G401 (cell line): ENCODE data around the gene MVB12B. TPM values are rescaled to one million over a fixed set of nuclear protein-coding genes. Genes with fewer than 3 reads are reported as not detected.

Experiments
- DNase-seq: peaks from one replicate; pipeline ENCODE4 v3.0.0-alpha.2; 2015; ENCODE audit warnings: low spot score
- in situ Hi-C: cut with HindIII; loops from 2 replicates; pipeline ENCODE4 v1.10.0; 2016; ENCODE audit warnings: low sequenced_read_pairs, mixed read lengths
- total RNA-seq: library from RNA; depleted of rRNA; stranded (reverse); fragments of >200 nt; shearing (Covaris generic); gene quantifications from 2 replicates; pipeline ENCODE4 v1.2.3, GENCODE V29; 2014

The MVB12B gene
- total RNA-seq, 1 experiment from 2014 or later: 7.0 TPM

GRCh38 chr9:126504086-126504976 lies 177.7 kb downstream of the MVB12B start:
- in situ Hi-C loops: no loop called here
- no peak for DNase-seq

GRCh38 chr9:126504977-126505455 lies 178.4 kb downstream of the MVB12B start:
- DNase-seq: no peak
- in situ Hi-C loops: no loop called here

GRCh38 chr9:126505697-126506346 lies 179.2 kb downstream of the MVB12B start:
- DNase-seq: no peak
- in situ Hi-C loops: no loop called here

GRCh38 chr9:126506361-126507317 lies 180.0 kb downstream of the MVB12B start:
- in situ Hi-C loops: no loop called here
- no peak for DNase-seq

- in situ Hi-C loops: no loop called here
- no peak for DNase-seq
These were observed 180.9 kb downstream of the MVB12B start for GRCh38 chr9:126507318-126508109.

- no peak for DNase-seq
- in situ Hi-C loops: no loop called here
These were observed 181.6 kb downstream of the MVB12B start for GRCh38 chr9:126508171-126508591.

- in situ Hi-C loops: no loop called here
- DNase-seq: no peak
These were observed 182.3 kb downstream of the MVB12B start for GRCh38 chr9:126508928-126509327.

GRCh38 chr9:126509718-126510117 lies 183.1 kb downstream of the MVB12B start:
- in situ Hi-C loops: no loop called here
- no peak for DNase-seq

- no peak for DNase-seq
- in situ Hi-C loops: no loop called here
These were observed 183.9 kb downstream of the MVB12B start for GRCh38 chr9:126510564-126510963.

GRCh38 chr9:126511411-126511810 lies 184.8 kb downstream of the MVB12B start:
- DNase-seq: no peak
- in situ Hi-C loops: no loop called here

- in situ Hi-C loops: no loop called here
- DNase-seq: no peak
These were observed 186.8 kb downstream of the MVB12B start for GRCh38 chr9:126513159-126514036.

- in situ Hi-C loops: no loop called here
- DNase-seq: no peak
These were observed 187.6 kb downstream of the MVB12B start for GRCh38 chr9:126514037-126514821.

- in situ Hi-C loops: no loop called here
- no peak for DNase-seq
These were observed 188.6 kb downstream of the MVB12B start for GRCh38 chr9:126515001-126515872.

GRCh38 chr9:126515873-126516505 lies 189.4 kb downstream of the MVB12B start:
- in situ Hi-C loops: no loop called here
- no peak for DNase-seq

- no peak for DNase-seq
- in situ Hi-C loops: no loop called here
These were observed 189.9 kb downstream of the MVB12B start for GRCh38 chr9:126516561-126516935.
